Measurements from ENCODE around the gene MFN2.

GRCh38 chr1:11985171-11985570, 4.9 kb downstream of the MFN2 start:
- TF ChIP-seq TEAD4 (IDR thresholded peaks at IDR 0.05; ENCODE audit: low read length) (no peak), TEAD4 (CRISPR knock-in tag; IDR thresholded peaks at IDR 0.05; ENCODE audit: borderline replicate concordance) (no peak), TCF7L2 (IDR thresholded peaks at IDR 0.05; ENCODE audit: low read depth, low read length) (no peak), ZNF274 (IDR thresholded peaks at IDR 0.05; ENCODE audit: borderline replicate concordance, low read depth, low read length) (no peak), CBX8 (IDR thresholded peaks at IDR 0.05; ENCODE audit: borderline replicate concordance, extremely low read depth, low read depth, low read length, poor library complexity, severe bottlenecking) (no peak), CTCF (IDR thresholded peaks at IDR 0.05 in 2 of 3, conservative IDR thresholded peaks at IDR 0.05 in 1 of 3; ENCODE audit: insufficient read depth in 2 of 3, low read depth in 1 of 3, low read length in 3 of 3) (no peak)
